ENCODE measurements around the gene KY. TPM values are rescaled to one million over a fixed set of nuclear protein-coding genes. Genes with fewer than 3 reads are reported as not detected.

Gene KY
- total RNA-seq, 2 donors from 2014 or later, result 0.26 TPM; not detected in 1

DNA sequence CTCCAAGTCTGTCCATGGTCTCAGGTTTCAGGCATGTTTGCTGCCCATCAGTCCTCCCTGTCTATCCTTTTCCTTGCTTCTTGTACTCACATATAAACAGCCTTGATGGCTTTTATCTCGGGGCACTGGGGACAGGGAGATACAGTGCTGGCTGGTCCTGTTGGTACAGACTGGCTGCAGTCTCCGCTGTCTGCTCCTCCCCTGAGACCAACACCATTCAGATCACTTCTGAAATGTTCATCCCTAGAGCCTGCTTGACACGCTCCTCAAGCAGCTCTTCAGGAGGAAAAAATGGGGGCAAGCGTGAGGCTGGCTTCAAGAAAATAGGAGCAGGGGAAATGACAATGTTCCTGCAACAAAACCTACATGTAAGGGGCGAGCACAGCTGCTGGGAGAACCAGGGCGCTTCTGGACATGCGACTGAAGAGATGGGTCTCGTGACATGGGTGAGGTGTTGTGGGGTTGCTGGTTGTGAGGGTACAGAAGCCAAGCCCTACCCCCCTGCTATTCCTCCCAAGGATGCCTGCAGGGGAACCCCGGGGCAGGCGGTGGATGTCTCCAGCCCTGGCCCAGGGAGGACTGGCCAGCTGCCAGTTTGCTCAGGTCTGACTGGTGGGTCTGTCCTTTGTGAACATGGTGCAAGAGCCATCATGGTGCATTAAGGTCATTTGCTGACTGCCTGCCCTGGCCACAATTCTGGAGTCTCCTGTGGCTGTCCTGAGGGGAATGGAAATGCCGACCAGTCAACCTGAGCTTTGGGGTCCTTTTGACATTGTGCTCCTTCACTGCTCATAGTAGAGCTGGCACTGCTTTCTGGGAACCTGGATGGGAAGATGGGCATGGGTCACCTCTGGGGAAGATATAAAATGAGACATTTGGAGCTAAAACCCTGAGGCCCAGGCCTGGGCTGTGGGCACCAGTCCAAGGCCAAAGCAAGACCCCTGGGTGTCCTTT lies 40.1 kb downstream of the KY start:
- Histone ChIP-seq H3K4me1 (no peaks in the 10 kb centered on the region), H3K36me3 (replicated peaks in 1 of 2; ENCODE audit: insufficient read depth in 1 of 2, low read depth in 2 of 2) (no peaks in the 10 kb centered on the region), H3K4me3 (no peak overlapping the region), H3K27ac (no peak overlapping the region), H3K27me3 (no peaks in the 10 kb centered on the region), H3K9me3 (no peaks in the 10 kb centered on the region)
- WGBS, 2 donors, result 70 to 80% methylated on average over 11 of the region's 11 CpGs
- ATAC-seq, result no peak
- no peak for DNase-seq
- TF ChIP-seq, protein P1, sequence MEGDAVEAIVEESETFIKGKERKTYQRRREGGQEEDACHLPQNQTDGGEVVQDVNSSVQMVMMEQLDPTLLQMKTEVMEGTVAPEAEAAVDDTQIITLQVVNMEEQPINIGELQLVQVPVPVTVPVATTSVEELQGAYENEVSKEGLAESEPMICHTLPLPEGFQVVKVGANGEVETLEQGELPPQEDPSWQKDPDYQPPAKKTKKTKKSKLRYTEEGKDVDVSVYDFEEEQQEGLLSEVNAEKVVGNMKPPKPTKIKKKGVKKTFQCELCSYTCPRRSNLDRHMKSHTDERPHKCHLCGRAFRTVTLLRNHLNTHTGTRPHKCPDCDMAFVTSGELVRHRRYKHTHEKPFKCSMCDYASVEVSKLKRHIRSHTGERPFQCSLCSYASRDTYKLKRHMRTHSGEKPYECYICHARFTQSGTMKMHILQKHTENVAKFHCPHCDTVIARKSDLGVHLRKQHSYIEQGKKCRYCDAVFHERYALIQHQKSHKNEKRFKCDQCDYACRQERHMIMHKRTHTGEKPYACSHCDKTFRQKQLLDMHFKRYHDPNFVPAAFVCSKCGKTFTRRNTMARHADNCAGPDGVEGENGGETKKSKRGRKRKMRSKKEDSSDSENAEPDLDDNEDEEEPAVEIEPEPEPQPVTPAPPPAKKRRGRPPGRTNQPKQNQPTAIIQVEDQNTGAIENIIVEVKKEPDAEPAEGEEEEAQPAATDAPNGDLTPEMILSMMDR (IDR thresholded peaks at IDR 0.05), result no peak
- TF ChIP-seq POLR2A (IDR thresholded peaks at IDR 0.05), result no peak
- intact Hi-C loops (cut with DNase I), result no loop called here

DNA sequence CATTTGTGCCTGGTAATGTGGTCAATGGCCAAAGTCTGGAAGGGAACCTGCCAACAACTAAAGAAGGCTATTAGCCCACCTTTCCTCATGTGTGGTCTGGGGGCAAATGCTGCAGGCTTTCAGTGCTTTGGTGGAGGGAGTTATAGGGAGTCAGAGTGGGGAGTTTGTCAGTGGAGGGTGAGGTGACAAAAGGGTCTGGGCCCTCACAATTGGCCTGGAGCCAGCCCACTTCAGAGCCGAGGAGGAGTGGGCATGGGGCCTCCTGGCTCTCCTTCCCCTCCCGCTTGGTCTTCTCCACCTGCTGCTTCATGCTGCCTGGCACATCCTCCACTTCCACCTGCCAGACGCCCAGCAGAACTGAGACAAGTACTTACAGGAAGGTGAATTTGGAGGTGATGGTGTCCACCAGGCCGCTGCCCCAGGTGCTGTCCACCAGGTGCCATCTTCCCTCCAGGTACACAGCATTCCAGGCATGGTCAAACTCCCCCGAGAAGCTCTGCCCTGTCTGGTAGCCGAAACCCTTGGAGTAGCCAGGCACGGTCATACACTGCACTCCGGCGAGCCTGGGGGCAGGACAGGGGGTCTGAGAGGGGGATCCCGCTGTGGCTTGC lies 40.9 kb downstream of the KY start:
- no peak for TF ChIP-seq POLR2A (IDR thresholded peaks at IDR 0.05)
- TF ChIP-seq, protein P1 (IDR thresholded peaks at IDR 0.05), result no peak
- no peak for ATAC-seq
- H3K9me3 ChIP-seq, result no peaks in the 10 kb centered on the region

DNA sequence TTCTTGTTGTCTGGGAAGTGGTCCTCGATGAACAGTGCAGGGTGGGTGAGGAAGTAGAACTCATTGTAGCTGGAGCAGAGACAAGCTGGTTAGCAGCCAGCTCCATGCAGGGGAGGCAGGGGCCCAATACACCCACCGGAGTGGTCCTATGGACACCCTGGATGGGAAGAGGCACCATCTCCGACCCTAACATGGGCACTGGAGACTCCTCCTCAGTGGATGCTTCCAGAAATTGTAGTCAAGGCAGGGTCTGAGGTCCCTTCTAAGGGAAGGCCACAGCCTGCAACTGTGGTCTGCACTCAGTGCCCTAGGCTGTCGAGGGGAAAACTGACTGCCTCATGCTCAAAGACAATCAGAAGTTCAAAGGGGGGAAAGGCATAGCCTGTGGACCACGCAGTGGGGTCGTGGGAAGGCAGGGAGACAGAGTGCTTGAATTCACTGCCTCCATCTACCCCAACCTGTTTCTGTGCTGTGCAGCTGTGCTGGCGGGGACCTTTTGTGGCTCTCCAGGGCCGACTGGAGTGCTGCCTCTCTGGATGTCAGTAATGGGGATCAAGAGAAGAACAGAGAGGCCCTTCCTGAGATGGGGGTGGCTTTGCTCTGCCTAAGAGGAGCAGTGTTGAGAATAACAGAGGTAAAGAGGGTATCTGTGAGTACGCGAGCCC lies 41.9 kb downstream of the KY start:
- Histone ChIP-seq H3K27me3 (no peaks in the 10 kb centered on the region), H3K4me1 (no peaks in the 10 kb centered on the region), H3K9me3 (no peaks in the 10 kb centered on the region), H3K36me3 (replicated peaks in 1 of 2; ENCODE audit: insufficient read depth in 1 of 2, low read depth in 2 of 2) (no peaks in the 10 kb centered on the region), H3K4me3 (no peak overlapping the region), H3K27ac (no peak overlapping the region)
- 83 to 85% methylated on average over 9 to 10 of the region's 10 CpGs for WGBS, 2 donors
- TF ChIP-seq POLR2A (IDR thresholded peaks at IDR 0.05), result no peak
- no peak for ATAC-seq
- no peak for DNase-seq
- intact Hi-C loops (cut with DNase I), result loop anchor here (10.0 kb wide), 1 partner anchor 1286 kb away; no protein-coding TSS in a partner anchor

More for the DNA sequence above, 40.9 kb downstream of the KY start:
- Histone ChIP-seq H3K4me1 (no peaks in the 10 kb centered on the region), H3K27me3 (no peaks in the 10 kb centered on the region), H3K36me3 (replicated peaks in 1 of 2; ENCODE audit: insufficient read depth in 1 of 2, low read depth in 2 of 2) (no peaks in the 10 kb centered on the region), H3K4me3 (no peak overlapping the region), H3K27ac (no peak overlapping the region)
- intact Hi-C loops (cut with DNase I), result loop anchor here (10.0 kb wide), 1 partner anchor 1285 kb away; no protein-coding TSS in a partner anchor
- WGBS, 2 donors, result 61 to 78% methylated on average over 10 of the region's 10 CpGs
- no peak for DNase-seq

DNA sequence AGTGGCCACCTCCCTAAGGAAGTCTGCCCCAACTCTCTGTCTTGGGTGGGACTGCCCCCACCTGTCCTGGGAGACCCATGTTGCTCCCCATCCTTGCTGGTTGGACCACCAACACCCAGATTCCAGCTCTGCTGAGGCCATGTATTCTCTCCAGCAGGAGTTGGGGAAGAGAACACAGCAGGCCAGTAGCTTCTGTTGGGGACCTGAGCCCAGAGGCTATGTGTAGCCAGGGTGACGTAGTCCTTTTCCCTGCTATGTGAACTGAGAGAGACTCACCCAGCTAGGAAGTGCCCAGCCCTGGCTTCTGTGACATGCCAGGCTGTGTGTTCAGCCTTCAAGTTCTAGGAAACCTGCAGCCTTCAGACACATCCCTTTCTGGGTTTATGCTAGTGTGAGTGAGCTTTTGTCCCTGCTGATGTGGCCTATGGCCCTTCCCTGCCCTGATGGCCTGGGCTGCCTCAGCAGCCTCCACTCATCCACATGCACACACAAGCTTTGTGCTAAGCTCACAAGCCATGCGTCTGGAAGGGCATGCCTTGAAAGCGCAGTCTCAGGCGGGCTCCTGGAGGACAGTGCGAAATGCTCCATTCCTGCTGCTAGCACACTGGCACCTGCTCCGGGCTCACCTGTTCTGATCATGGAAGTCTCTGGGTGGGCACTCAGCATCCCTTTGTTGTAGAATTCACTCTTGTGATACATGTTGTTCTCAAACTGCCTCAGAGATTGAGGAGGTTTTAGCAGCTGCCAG lies 42.6 kb downstream of the KY start:
- H3K36me3 ChIP-seq (replicated peaks in 1 of 2; ENCODE audit: insufficient read depth in 1 of 2, low read depth in 2 of 2), result no peaks in the 10 kb centered on the region
- TF ChIP-seq POLR2A (IDR thresholded peaks at IDR 0.05), result no peak
- TF ChIP-seq, protein P1 (IDR thresholded peaks at IDR 0.05), result no peak

More for the DNA sequence above, 42.6 kb downstream of the KY start:
- intact Hi-C loops (cut with DNase I), result loop anchor here (10.0 kb wide), 1 partner anchor 1287 kb away; no protein-coding TSS in a partner anchor
- ATAC-seq (no peak), DNase-seq (no peak)
- WGBS, 2 donors, result 91 to 93% methylated on average over 2 to 6 of the region's 6 CpGs
- no peak overlapping the region for H3K4me3 ChIP-seq
- H3K4me1 ChIP-seq, result no peaks in the 10 kb centered on the region
- no peaks in the 10 kb centered on the region for H3K27me3 ChIP-seq
- no peaks in the 10 kb centered on the region for H3K9me3 ChIP-seq
- no peak overlapping the region for H3K27ac ChIP-seq
